A673 (cell line): ENCODE measurements around the gene PPP2R2D.

Experiments
- EZH2 ChIP-seq: fragments of 200-600 bp; sonication (generic); IDR thresholded peaks from 2 replicates; pipeline ENCODE4 v1.6.1; 2017; ENCODE audit warnings: borderline replicate concordance, low read depth, mild to moderate bottlenecking, mixed read lengths, antibody characterized with exemption, low read length; ENCODE audit not compliant: poor library complexity, severe bottlenecking
- TF ChIP-seq, protein P1 (sequence below): fragments of 300-800, 200-600 bp; sonication (generic); conservative IDR thresholded peaks from 2 replicates; pipeline ENCODE4 v1.5.1; 2017; ENCODE audit warnings: low read depth, mild to moderate bottlenecking, antibody characterized with exemption, low read length, moderate library complexity, mixed read lengths

DNA sequence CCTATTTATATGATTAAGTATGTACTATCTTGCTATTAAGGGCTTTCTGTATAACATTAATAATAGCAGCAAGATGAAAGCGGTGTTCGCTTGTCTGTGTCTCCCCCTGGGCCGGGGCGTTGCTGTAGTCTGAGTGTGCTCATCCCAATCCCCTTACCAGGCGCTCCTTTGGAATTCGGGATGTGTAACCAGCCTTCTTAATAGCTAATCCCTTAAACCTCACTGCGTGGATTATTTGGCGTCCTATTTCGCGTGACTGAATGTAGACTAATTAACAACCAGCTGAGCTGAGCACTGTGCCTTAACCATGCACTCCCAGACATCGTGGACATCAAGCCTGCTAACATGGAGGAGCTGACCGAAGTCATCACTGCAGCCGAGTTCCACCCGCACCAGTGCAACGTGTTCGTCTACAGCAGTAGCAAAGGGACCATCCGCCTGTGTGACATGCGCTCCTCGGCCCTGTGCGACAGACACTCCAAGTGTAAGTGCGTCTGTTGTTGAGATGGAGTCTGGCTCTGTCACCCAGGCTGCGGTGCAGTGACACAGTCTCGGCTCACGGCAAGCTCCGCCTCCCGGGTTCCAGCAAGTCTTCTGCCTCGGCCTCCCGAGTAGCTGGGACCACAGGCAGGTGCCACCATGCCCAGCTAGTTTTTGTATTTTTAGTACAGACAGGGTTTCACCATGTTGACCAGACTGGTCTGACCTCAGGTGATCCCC lies 44.3 kb downstream of the PPP2R2D start:
- TF ChIP-seq, protein P1, sequence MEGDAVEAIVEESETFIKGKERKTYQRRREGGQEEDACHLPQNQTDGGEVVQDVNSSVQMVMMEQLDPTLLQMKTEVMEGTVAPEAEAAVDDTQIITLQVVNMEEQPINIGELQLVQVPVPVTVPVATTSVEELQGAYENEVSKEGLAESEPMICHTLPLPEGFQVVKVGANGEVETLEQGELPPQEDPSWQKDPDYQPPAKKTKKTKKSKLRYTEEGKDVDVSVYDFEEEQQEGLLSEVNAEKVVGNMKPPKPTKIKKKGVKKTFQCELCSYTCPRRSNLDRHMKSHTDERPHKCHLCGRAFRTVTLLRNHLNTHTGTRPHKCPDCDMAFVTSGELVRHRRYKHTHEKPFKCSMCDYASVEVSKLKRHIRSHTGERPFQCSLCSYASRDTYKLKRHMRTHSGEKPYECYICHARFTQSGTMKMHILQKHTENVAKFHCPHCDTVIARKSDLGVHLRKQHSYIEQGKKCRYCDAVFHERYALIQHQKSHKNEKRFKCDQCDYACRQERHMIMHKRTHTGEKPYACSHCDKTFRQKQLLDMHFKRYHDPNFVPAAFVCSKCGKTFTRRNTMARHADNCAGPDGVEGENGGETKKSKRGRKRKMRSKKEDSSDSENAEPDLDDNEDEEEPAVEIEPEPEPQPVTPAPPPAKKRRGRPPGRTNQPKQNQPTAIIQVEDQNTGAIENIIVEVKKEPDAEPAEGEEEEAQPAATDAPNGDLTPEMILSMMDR, result no peak
- TF ChIP-seq EZH2, result no peak
